EH (cell line): ENCODE measurements around the gene CFAP47.
"Not testable (repeated sequence)": the region's sequence is repeated elsewhere in the genome, so short reads cannot be mapped to it uniquely, and the experiment has no call there.

Experiments used
- DNase-seq: peaks from one replicate; pipeline ENCODE4 v3.0.0-alpha.2; 2015; ENCODE audit warnings: low read depth

CFAP47 gene

DNA sequence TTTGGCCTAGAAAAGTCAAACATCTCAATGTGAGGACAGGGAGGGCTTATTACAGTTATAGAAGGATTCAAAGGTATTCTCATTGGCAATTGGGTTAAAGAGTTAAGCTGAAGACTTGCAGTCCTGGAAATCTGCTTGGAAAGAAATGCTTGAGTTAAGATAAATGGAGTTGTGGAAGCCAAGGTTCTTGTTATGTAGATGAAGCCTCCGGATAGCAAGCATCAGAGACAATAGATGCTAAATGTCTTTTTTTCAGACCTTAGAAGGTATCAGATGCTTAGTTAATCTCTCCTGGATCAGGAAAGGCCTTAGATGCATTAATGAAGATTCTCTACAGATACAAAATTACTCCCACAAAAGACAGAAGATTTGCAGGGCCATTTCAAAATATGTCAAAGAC lies 299.3 kb downstream of the CFAP47 start:
- DNase-seq, result no peak

GRCh38 chrX:36234840-36235528 lies 315.4 kb downstream of the CFAP47 start:
- not testable (repeated sequence) for DNase-seq

- DNase-seq, result no peak
Measured at GRCh38 chrX:36241397-36241796, 321.9 kb downstream of the CFAP47 start.

DNA sequence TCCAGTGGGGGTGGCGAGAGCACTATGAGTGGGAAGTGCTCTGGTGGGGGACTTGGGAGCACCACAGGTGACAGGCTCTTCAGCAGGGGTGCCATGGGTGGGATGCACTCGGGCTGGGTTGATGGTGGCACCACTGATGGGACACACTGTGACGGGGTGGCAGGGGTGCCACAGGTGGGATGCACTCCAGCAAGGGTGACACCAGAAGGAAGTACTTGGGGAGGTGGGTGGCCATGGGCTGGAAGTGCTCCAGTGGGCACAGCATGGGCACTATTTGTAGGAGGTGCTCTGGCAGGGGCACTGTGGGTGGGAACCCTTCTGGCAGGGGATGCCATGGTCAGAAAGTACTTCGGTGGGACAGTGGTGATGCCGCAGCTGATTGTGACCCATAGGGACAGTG lies 346.6 kb downstream of the CFAP47 start:
- DNase-seq, result no peak

DNA sequence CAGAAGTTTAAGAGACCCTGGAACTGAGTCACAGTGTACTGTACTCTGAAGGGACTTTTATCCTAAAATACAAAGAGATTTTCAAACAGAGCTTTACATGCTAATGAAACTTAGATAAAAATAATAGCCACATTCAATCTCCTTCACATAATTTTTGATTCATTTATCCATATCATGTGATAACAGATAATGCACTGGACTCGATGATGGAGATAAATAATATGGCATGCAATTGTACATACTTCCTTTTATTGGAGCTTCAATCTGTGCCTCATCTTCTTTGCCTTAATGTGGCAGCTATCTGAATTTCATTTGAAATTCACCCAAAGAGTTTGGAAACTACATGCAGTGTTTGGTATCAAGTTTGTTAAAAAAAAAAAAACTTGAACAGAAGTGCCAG lies 390.6 kb downstream of the CFAP47 start:
- no peak for DNase-seq

GRCh38 chrX:36314303-36314702 lies 394.8 kb downstream of the CFAP47 start:
- no peak for DNase-seq

- DNase-seq, result no peak
Measured at GRCh38 chrX:36334572-36334971, 415.0 kb downstream of the CFAP47 start.

DNA sequence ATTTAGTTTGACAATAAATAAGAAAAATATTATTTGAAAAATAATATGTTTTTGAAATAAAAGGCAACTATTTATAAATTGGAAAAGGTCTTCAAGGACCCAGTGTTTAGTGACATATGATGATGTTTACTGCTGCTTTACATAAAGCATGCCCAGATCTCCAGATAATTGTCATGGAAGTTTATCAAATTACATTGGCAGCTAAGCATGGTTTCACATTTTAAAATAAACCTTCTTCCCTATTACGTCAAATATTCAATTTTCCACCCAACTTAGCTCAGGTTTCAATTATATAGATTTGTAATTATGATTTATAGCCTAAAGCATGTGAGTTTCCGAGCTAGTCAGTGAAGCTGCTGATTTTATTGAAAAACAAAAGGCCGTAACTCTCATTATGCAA lies 417.2 kb downstream of the CFAP47 start:
- DNase-seq, result no peak

DNA sequence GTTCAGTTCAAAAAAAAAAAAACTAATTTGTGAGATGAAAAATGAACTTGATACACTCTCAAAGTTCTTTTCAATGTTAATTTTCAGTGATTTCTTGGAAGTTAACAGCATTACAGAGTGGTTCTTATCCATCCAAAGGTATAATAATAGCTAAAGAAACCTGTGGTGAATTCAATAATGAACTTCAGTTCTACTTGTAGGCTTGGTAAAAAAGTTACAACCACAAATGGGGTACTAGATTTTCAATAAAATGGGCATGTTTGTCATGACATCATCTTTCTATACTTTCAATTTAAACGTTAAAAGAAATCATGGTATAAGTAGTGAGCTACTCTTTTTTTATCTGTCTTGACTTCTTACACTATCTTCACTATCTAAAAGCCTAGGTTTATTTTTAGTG lies 424.8 kb downstream of the CFAP47 start:
- no peak for DNase-seq

DNA sequence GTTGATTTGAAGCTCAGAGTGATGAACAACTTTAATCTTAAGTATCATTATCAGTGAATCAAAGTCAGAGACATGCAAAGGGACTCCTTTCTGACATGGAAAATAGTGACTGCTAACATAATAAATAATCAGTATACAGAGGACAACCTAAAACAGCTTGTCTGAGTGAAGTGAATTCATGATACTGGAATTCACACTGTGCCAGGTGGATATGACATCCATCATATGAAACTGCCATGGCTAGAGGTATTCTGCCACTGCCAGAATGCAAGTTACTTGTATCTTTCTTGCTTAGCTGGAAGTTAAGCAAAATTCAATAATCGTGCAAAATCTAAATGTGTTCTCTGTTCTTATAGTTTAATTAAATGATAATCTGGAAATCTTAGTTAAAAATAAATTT lies 429.0 kb downstream of the CFAP47 start:
- no peak for DNase-seq

GRCh38 chrX:36357855-36358254 lies 438.3 kb downstream of the CFAP47 start:
- DNase-seq, result no peak

DNA sequence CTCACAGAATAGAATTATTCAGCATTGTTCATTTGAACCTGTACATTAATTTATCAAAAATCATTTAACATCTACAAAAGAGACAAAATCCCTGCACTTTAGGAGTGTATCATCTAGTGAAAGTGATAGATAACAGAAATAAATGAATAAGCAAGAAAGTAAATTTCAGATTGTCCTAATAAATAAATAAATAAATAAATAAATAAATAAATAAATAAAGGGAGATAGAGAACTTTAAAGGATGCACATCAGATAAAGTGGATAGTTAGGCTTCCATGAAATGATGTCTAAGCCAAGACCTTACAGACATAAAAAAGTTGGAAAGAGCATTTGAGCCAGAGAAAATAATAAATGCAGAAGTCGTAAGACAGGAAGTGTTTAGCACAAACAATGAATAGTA lies 444.7 kb downstream of the CFAP47 start:
- DNase-seq, result no peak

DNA sequence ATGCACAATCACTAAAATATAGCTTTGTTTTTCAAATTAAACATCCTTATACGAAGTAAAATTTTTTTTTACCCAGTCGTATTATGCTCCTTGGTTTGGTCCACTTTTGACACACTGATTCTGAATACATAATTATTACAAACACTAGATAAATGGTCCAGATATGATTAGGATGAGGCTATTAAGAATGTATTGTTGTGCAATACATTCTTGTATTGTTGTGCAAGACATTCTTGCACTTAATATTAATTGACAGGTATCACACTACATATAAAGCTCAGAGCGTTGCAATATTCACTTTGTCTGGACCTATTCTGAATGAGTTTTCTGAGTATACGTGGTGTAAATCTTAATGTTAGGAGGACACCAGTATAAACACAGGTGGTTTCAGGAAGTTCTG lies 464.0 kb downstream of the CFAP47 start:
- no peak for DNase-seq

- DNase-seq, result no peak
Measured at GRCh38 chrX:36388901-36389300, 469.4 kb downstream of the CFAP47 start.

GRCh38 chrX:36401774-36402173 lies 482.2 kb downstream of the CFAP47 start:
- DNase-seq, result no peak

- no peak for DNase-seq
Measured at GRCh38 chrX:36407836-36408235, 488.3 kb downstream of the CFAP47 start.

GRCh38 chrX:36414056-36414455 lies 494.5 kb downstream of the CFAP47 start:
- no peak for DNase-seq

DNA sequence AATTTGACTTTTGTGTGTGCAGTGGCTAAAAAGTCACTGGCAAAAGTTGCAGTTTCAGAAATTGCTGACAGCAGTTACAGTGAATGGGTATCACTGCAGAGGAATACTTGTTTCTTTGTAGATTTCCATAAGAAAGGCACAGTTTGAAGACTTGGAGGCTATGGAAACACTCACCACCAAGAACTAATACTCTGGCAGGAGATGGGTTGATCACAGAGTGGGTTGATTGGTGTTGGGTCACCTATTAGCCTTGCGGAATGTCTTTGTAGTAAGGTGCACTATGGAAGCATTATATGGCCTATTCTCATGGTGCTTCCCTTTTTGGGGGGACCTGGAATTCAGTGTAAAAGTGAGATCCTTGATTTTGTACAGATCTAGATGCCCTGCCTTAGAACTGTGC lies 502.8 kb downstream of the CFAP47 start:
- DNase-seq, result no peak

DNA sequence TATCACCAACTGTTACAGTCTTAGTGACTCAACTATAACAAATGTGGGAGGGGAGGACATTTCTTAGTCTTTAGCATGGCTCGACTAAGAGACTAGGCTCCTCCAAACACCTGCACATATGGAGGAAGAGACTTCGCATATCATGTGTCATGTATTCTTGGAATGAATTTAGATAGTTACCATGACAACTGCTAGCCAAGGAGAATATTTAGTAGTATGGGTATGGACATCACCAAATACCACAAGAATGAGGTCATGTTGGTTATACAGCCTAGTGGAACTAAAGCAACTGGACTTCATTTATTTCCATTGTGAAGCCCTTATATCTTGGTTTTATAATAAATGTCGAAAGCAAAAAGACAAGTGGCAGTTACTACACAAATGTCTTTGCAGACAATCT lies 512.3 kb downstream of the CFAP47 start:
- DNase-seq, result peak; percentile 0

DNA sequence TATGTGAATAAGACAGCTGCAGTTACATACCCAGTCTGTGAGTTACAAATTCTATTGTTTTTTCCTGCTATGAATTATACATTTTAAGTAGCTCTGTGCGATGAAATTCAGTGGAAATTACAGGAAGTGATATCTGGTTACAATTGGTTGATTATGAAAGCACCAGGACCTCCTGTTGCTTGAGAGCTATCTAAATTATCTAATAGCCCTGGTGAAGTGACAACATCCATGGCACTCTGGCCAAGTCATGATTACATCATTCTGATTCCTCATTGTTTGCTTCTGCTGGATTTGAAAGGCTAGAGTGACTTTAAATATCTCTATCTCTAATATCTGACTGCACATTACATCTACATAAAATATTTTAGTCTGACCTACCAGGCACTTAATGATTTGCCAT lies 515.0 kb downstream of the CFAP47 start:
- DNase-seq, result no peak
